GM12892 (cell line): Measurements from ENCODE around the gene NAA30.

Source experiments
- POLR2AphosphoS5 ChIP-seq: IDR thresholded peaks from 2 replicates; pipeline ENCODE4 v1.6.1; 2011; ENCODE audit warnings: low read depth, low read length, control low read depth
- TAF1 ChIP-seq: IDR thresholded peaks from 2 replicates; pipeline ENCODE4 v1.6.1; 2011; ENCODE audit warnings: low read depth, mild to moderate bottlenecking, control low read depth, low read length, borderline replicate concordance

DNA sequence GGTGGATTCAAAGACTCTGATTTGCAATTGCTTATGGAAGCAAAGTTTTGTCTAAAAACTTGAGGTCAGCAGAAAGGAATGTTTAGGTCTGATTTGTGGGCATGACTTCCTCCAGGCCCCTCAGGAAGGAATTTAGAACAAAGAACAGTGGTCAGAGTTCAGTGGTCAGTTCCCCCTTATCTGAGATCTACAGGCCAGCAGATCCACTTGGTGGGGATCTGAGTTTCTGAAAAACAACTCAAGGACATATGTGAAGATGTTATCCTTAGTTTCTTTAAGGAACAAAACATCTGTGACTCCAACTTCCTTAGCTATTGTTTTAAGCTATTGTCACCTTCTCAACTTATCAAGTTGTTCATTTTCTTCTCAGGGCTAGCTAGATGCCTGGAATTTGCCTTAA is 28.0 kb upstream of the NAA30 start:
- TF ChIP-seq POLR2AphosphoS5 (no peak), TAF1 (no peak)
